ENCODE measurements around the gene TMEM44. TPM values are rescaled to one million over a fixed set of nuclear protein-coding genes. Genes with fewer than 3 reads are reported as not detected.

Gene TMEM44
- total and polyA plus RNA-seq, 9 of the 15 experiments (the other 6 are each of a cell fraction or from before 2014, with no cell fraction given) = 0.53 to 18.1 (median 11.3) TPM

DNA sequence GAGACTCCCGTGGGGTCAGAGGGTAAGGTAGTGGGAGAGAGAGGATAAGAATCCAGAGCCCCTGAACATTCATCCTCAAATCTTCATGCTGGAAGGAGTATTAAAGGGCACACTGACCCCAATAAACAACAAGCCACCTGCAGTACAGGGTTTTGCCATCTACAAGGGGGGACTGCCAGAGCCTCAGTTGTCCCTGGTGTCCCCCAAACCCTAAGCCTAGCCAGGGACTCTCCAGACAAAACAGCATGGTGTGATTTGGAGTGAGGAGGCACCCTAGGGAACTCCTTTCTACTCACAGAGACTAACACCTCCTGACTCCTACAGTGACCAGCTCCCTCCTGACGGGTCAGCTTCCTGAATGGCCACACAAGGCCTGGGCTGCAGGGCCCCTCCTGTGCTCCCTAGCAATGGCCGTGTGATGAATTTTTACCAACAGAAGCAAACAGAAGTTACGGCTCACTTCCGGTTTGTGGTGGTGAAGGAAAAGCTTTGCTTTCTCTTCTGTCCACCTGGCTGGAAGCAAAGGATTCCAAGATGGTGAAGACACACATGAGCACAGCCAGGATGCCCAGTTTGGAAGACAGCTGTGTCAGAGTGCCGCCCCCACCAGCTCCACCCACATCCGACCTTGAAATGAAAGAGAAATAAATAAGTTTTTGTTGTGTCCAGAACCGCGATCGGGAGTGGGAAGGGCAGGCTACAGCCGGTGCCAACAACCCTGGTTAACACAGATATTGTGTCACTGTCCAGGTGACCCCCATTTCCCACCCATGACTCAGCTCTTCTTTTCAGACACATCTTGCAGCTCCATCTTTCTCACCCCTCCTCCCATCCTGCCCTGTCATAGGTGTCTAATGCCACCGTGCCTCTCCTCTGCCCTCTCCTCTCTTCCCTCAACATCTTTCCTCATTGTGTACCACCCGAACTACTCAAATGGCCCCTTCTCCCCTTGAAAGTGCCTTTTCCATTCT lies 76.8 kb downstream of the TMEM44 start (continued):
- peak; percentile 50; the same call in 1 of the 2 replicates for TF ChIP-seq ZBTB40 (IDR thresholded peaks at IDR 0.05)
- TF ChIP-seq ZBTB40 (CRISPR knock-in tag; IDR thresholded peaks at IDR 0.05) = no peak
- TF ChIP-seq UBTF (IDR thresholded peaks at IDR 0.05; ENCODE audit: borderline replicate concordance in 1 of 2, low read depth in 2 of 2, low read length in 2 of 2) = no peak
- TF ChIP-seq CCAR2 (IDR thresholded peaks at IDR 0.05; ENCODE audit: low read depth, low read length) = no peak
- TF ChIP-seq ZNF324 (CRISPR knock-in tag; IDR thresholded peaks at IDR 0.05) = no peak
- peak; percentile 92 for TF ChIP-seq NFE2 (IDR thresholded peaks at IDR 0.05; ENCODE audit: low read depth)
- TF ChIP-seq SMAD4 (CRISPR knock-in tag; conservative IDR thresholded peaks at IDR 0.05) = peak; percentile 56; the same call in 1 of the 2 replicates
- TF ChIP-seq PHF8 (IDR thresholded peaks at IDR 0.05; ENCODE audit: borderline replicate concordance, low read length) = no peak
- peak; percentile 20 for TF ChIP-seq POLR2B (IDR thresholded peaks at IDR 0.05; ENCODE audit: low read depth, partially characterized antibody)
- 0 out of 2 replicates have a peak, but pooled peaks have one; percentile 11 for TF ChIP-seq E2F3 (CRISPR knock-in tag; IDR thresholded peaks at IDR 0.05)
- TF ChIP-seq MXD1 (CRISPR knock-in tag; IDR thresholded peaks at IDR 0.05; ENCODE audit: borderline replicate concordance, poor library complexity, severe bottlenecking) = no peak
- no peak for TF ChIP-seq ILK (tag; IDR thresholded peaks at IDR 0.05; ENCODE audit: borderline replicate concordance, low read depth)
- TF ChIP-seq RBFOX2 (IDR thresholded peaks at IDR 0.05; ENCODE audit: low read depth, low read length) = peak; percentile 31; the same call in 1 of the 2 replicates
- 0 out of 2 replicates have a peak, but pooled peaks have one; percentile 33 for TF ChIP-seq DMBX1 (CRISPR knock-in tag; IDR thresholded peaks at IDR 0.05; ENCODE audit: borderline replicate concordance)
